Medulla oblongata (tissue), 1 donor: Measurements from ENCODE around the gene C19orf67.
A peak's percentile ranks its signal among the peaks of the same experiment; 100 is the strongest.
"Not testable (repeated sequence)": the region's sequence is repeated elsewhere in the genome, so short reads cannot be mapped to it uniquely, and the experiment has no call there.

ENCODE experiments used
- DNase-seq: peaks from one replicate; pipeline ENCODE4 v3.0.0-alpha.2; 2015; ENCODE audit errors: extremely low spot score

The C19orf67 gene

GRCh38 chr19:14056741-14057356 is 28.7 kb downstream of the C19orf67 start:
- DNase-seq: no peak

DNA sequence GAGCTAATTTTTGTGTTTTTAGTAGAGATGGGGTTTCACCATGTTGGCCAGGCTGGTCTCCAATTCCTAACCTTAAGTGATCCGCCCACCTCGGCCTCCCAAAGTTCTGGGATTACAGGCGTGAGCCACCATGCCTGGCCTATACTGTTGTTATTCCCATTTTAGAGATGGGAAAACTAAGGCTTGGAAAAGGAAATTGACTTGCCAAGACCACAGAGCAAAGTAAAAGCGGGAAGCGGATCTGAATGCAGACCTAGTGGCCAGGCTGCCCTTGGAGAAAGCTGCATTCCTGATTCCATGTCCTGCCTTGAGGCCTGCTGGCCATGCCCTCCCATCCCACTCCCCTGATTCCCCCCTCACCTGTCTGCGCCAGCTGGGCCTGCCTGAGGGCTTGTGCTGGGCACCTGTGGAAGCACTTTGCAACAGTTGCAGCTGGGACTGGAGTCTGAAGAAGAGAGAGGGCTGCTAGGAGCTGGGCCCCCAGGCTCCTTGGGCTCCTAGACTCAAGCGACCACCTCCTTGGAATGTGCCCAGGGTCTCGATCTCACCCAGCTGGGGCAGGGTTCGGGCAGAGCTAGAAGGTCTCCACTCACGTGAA is 29.4 kb downstream of the C19orf67 start:
- DNase-seq: no peak

- DNase-seq: no peak
These were observed 30.2 kb downstream of the C19orf67 start for GRCh38 chr19:14055396-14055795.

DNA sequence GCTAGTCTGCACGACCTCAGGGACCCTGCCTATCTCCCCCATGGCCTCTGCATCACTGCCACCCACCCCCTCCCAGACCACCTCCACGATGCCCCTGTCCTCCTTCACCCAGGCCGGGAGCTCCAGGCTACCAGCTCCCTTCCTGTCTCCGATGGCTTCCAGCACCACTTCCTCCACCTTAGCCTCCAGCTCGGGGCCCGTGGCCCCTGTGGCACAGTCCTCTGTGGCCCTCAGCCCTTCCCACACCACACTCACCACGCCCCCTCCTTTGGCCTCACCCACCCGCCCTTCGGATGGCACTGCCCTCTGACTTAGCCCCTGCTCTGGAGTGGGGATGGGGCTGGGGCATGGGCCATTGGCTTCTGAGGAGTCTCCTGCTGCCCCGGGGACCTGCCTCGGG is 30.9 kb downstream of the C19orf67 start:
- no peak for DNase-seq

GRCh38 chr19:14054099-14054498 is 31.5 kb downstream of the C19orf67 start:
- no peak for DNase-seq

GRCh38 chr19:14053500-14053899 is 32.1 kb downstream of the C19orf67 start:
- DNase-seq: no peak

DNA sequence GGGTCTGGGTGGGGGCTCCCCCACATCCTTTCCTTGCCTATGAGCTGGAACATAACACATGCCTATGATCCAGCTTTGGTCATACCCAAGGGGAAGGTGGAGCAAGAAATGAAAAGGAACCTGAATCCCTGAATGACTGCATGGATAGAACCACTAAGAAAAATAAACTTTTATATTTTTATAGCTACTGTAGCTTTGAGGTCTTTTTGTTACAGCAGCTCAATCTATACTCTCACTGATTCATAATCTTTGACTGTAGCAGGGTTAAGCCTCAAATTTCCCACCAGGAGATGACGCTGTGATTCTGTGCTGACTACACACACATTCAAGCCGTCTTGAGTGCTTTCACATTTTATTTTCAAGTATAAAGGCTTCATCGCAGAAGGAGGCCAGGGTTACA is 32.6 kb downstream of the C19orf67 start:
- DNase-seq: no peak

- DNase-seq: no peak
These were observed 33.1 kb downstream of the C19orf67 start for GRCh38 chr19:14052470-14052869.

DNA sequence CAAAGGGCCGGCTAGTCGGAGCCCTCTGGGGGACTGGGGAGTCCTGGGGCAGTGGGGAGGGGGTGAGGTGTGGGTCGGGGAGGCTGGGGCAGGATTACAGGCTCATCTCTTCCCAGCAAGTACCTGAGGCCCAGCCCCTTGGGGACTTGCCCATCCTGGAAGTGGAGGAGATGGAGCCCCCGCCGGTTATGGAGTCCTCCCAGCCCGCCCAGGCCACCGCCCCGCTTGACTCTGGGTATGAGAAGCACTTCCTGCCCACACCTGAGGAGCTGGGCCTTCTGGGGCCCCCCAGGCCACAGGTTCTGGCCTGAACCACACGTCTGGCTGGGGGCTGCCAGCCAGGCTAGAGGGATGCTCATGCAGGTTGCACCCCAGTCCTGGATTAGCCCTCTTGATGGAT is 33.6 kb downstream of the C19orf67 start:
- no peak for DNase-seq

- DNase-seq: not testable (repeated sequence)
These were observed 34.6 kb downstream of the C19orf67 start for GRCh38 chr19:14050961-14051360.

- no peak for DNase-seq
These were observed 35.1 kb downstream of the C19orf67 start for GRCh38 chr19:14050512-14050911.

DNA sequence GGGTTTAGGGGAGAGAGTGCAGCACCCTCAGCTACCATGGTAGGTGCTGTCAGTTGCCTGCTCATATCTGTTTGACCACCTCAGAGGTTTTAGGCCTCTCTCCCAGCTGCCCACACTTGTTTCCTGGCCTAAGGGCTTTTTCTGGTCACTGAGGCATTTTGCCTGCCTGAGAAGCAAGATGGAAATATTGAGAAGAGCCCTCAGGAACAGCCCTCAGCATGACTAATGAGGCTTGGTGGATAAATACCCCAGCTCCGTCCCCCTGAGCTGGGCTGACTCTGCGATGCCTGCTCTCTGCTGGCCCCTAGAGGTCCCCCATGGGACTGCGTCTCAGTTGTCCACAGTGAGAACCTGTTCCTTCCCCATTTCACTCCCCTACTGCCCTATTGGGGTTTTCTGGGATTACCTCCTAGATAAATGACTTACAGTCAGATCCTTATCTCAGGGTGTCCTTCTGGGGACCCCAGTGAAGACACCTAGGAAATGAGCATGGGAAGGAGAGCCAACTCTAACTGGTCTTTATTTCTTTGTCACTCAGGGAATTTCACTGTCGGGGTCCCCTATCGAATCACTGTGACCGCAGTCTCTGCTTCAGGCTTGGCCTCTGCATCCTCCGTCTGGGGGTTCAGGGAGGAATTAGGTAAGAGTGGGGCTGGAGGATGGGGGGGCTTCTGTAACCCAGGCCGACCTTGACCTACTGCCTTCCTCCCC is 37.0 kb downstream of the C19orf67 start:
- no peak for DNase-seq

GRCh38 chr19:14047866-14048265 is 37.7 kb downstream of the C19orf67 start:
- DNase-seq: not testable (repeated sequence)

- peak; percentile 70 for DNase-seq
These were observed 42.6 kb downstream of the C19orf67 start for GRCh38 chr19:14042659-14043608.

DNA sequence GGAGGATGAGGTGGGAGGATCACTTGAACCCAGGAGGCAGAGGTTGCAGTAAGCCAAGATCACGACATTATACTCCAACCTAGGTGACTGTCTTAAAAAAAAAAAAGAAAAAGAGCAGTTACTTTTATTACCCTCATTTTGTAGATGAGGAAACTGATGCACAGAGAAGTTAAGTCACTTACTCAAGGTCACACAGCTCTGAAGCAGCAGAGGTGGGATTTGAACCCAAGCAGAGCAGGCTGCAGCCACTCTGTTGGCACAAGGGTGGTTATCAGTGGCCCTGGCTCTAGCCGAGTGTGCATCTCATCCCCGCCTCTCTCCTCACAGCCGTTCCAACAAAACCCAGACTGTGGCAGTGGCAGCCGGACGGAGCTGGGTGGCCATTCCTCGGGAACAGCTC is 46.4 kb downstream of the C19orf67 start:
- no peak for DNase-seq

- no peak for DNase-seq
These were observed 49.9 kb downstream of the C19orf67 start for GRCh38 chr19:14035706-14036105.

GRCh38 chr19:14035159-14035558 is 50.4 kb downstream of the C19orf67 start:
- not testable (repeated sequence) for DNase-seq

- no peak for DNase-seq
These were observed 51.6 kb downstream of the C19orf67 start for GRCh38 chr19:14033946-14034345.

DNA sequence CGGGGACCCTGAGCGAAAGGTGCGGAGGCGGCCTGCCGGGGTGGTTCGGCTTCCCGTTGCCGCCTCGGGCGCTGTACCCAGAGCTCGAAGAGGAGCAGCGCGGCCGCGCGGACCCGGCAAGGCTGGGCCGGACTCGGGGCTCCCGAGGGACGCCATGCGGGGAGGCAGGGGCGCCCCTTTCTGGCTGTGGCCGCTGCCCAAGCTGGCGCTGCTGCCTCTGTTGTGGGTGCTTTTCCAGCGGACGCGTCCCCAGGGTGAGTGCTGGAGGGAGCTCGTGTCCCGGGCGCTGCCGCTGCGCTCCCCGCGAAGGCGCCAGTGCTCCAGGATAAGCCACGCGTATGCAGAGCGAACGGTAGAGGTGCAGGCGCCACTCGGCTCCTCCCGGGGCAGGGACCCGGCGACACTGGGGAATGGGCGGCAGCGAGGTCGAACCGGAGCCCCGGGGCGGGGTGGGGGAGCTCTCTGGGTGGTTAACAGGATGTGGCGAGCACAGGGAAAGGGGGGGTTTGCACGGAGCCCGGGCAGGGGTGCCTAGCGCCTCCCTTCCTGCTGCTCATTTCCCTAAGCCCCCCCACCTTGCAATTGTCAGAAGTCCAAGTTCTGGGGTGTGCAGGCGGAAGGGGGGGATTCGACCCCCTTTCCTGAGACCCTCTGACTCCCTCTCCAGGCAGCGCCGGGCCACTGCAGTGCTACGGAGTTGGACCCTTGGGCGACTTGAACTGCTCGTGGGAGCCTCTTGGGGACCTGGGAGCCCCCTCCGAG is 53.7 kb downstream of the C19orf67 start, which contains the start of gene IL27RA:
TSS of gene IL27RA (plus strand) at position 44 of the 762 bp plus-strand sequence. CDS start at position 155, 111 bp downstream.
- peak; percentile 37 for DNase-seq
